Stimulated activated memory B cell treated with anti-CD40 and anti-IgM and Interleukin-4, amounts not matched to agents 10 μg/mL and 1 μg/mL and 100 μg/mL, for 72 hours (primary cell): ENCODE measurements around the gene APOL4.
A peak's percentile ranks its signal among the peaks of the same experiment; 100 is the strongest.

Experiments
- ATAC-seq: fragments of 150-1000 bp; cut with Tn5 transposase; 2 replicates; pipeline ENCODE4 v1.10.0; 2021
- H3K27ac Mint-ChIP-seq: one replicate; pipeline ENCODE4 v1.8.0; 2022; ENCODE audit warnings: mild to moderate bottlenecking, mixed read lengths
- H3K27me3 Mint-ChIP-seq: one replicate; pipeline ENCODE4 v1.8.0; 2022; ENCODE audit warnings: mixed read lengths
- H3K36me3 Mint-ChIP-seq: one replicate; pipeline ENCODE4 v1.8.0; 2022; ENCODE audit warnings: mixed read lengths
- H3K4me1 Mint-ChIP-seq: one replicate; pipeline ENCODE4 v1.8.0; 2022; ENCODE audit warnings: mixed read lengths
- H3K4me3 Mint-ChIP-seq: one replicate; pipeline ENCODE4 v1.8.0; 2022; ENCODE audit warnings: mild to moderate bottlenecking, moderate library complexity, mixed read lengths
- H3K9me3 Mint-ChIP-seq: one replicate; pipeline ENCODE4 v1.8.0; 2022; ENCODE audit warnings: mixed read lengths

Gene APOL4

DNA sequence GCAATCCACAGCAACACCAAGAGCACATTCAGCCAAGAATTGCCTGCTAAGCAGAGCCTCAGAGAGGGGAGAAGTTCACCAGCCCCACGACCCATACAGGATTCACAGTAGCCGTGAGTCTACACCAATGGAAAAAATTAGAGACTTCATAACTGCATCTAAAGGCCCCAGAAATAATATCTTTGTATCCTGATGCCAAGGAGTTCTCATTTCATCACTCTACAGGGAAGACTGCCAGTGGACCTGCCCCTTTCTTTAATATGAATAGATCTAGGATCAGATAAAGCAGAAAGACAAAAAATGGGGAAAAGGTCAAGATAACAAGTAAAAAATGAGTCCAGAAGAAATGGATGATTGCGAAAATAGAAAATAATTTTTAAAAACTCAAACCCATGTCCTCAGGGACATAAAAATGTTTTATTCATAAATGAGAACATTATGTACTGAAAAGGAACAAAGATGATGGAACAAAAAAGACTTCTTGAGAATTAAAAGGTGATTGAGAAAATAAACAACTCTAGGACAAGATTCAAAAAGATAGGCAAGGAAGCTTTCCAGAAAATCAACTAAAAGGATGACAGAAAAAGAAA is 50.5 kb downstream of the APOL4 start:
- peaks cover 40% of the 10 kb centered on the region for H3K36me3 Mint-ChIP-seq
- no peaks in the 10 kb centered on the region for H3K27me3 Mint-ChIP-seq
- H3K4me3 Mint-ChIP-seq: no peak overlapping the region
- H3K27ac Mint-ChIP-seq: peak overlapping the region; percentile 41
- peaks cover 4% of the 10 kb centered on the region for H3K9me3 Mint-ChIP-seq
- peaks cover 35% of the 10 kb centered on the region for H3K4me1 Mint-ChIP-seq
- ATAC-seq: no peak

DNA sequence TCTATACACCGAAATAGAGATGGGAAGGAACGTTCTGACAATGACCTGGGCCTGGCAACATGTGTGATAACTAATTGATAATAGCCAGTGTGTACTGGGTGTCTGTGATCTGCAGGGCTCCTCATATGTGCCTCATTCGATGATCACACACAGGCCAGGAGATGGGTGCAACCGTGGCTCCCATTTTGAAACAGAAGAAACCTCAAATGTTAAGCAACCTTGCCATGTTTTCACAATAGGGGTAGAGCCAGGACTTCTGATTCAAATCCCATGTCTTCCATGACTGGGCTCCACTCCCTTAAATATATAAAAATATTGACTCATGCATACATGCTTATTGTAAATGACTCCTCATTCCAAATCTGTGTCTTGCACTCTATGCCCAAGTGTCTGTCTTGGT is 52.2 kb downstream of the APOL4 start:
- peaks cover 4% of the 10 kb centered on the region for H3K9me3 Mint-ChIP-seq
- H3K27me3 Mint-ChIP-seq: no peaks in the 10 kb centered on the region
- H3K27ac Mint-ChIP-seq: no peak overlapping the region
- no peak overlapping the region for H3K4me3 Mint-ChIP-seq
- H3K4me1 Mint-ChIP-seq: peaks cover 19% of the 10 kb centered on the region
- ATAC-seq: no peak
- H3K36me3 Mint-ChIP-seq: peaks cover 29% of the 10 kb centered on the region

DNA sequence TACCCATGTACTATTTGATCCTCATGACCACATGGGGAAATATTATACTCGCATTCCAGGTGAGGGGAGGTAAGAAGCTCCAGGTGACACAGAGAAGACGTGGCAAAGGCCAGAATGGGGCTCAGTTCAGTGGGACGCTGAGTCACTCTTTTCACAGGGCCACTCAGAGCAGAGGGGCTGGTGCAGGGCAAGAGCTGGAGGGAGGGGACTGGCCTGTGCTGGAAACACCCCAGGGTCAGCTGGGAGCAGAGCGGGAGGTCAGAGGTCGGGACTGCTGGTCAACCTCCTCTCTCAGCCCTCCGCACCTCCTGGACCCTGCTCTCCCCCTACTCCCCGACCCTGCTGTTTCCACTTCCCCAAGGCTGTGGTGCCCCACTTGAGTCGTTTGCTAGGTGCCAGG is 53.2 kb downstream of the APOL4 start:
- Mint-ChIP-seq H3K36me3 (peaks cover 35% of the 10 kb centered on the region), H3K4me1 (peaks cover 17% of the 10 kb centered on the region), H3K27ac (peak overlapping the region; percentile 55), H3K4me3 (no peak overlapping the region), H3K9me3 (peaks cover 4% of the 10 kb centered on the region), H3K27me3 (no peaks in the 10 kb centered on the region)
- ATAC-seq: no peak

DNA sequence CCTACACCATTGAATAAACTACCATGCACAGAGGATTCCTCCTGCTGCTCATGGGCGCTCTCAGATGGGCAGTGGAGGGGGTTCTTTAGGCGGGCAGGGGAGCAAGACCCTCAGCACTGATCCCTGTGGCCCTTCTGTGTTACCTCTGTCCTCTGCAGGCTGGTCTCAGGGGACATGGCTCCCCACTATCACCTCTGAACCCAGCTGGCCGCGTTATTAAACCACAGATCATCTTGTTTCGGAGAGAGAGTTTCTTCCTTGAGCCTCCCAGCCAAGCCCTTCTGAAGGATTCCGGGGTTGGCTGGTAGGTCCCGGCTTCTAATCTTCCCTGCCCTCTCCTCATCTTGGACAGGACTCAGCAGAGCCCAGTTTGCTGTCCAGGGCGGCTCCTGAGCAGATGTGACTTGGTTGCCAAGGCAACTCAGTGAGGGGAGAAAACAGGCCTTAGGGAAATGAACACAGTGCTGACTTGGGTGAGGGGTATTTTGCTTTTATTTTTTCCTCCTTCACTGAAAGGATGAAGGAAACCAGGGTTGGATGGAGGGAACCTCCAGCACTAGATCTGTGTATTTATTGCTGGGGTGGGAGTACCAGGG is 54.3 kb downstream of the APOL4 start:
- peaks cover 38% of the 10 kb centered on the region for H3K36me3 Mint-ChIP-seq

DNA sequence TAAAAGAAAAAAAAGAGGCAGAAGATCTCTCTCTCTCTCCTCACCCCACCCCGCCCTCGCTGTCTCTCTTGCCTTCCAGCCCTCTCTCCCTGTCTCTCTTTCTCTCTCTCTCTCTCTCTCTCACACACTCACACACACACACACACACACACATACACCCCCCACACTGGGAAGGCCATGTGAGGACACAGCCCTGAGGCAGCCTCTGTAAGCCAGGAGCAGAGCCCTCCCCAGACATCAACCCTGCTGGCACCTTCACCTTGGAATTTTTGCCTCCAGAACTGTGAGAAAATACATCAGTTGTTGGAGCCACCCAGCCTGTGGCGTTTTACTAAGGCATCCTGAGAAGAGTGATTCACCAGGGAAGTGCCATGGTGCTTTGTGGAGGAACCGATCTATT is 55.7 kb downstream of the APOL4 start:
- no peaks in the 10 kb centered on the region for H3K9me3 Mint-ChIP-seq
- no peak for ATAC-seq
- H3K36me3 Mint-ChIP-seq: peaks cover 37% of the 10 kb centered on the region
- peaks cover 2% of the 10 kb centered on the region for H3K4me1 Mint-ChIP-seq
- no peak overlapping the region for H3K4me3 Mint-ChIP-seq
- peak overlapping the region; percentile 57 for H3K27ac Mint-ChIP-seq
- no peaks in the 10 kb centered on the region for H3K27me3 Mint-ChIP-seq

More for the DNA sequence above, 54.3 kb downstream of the APOL4 start:
- Mint-ChIP-seq H3K27me3 (no peaks in the 10 kb centered on the region), H3K9me3 (peaks cover 4% of the 10 kb centered on the region), H3K27ac (no peak overlapping the region), H3K4me3 (no peak overlapping the region), H3K4me1 (peaks cover 16% of the 10 kb centered on the region)
- no peak for ATAC-seq

DNA sequence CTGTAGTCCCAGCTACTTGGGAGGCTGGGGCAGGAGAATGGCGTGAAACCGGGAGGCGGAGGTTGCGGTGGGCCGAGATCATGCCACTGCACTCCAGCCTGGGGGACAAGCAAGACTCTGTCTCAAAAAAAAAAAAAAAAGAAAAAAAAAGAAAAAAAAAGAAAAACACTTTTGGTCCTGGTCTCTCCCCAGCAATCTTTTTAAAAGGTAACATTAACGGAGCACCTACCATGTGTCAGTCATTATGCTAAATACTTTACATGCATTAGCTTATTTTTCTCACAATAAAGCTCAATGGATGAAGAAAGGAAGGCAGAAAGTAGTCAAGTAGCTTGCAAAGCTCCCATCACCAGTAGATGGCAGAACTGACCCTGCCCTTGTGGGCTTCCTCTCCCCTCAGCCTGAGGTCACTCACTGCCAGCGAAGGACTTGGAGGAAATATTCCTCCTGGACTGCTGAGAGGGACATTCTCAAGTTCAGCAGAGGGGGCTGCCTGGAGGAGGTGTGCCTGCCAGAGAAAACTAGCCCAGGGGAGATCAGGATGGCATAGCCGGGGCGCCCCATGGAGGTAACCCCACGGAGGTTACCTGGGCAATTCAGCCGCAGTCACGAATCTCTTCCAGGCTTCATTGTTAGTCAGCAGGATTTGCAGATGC is 56.6 kb downstream of the APOL4 start:
- Mint-ChIP-seq H3K9me3 (no peaks in the 10 kb centered on the region), H3K4me3 (no peak overlapping the region), H3K27me3 (no peaks in the 10 kb centered on the region), H3K4me1 (no peaks in the 10 kb centered on the region), H3K36me3 (peaks cover 45% of the 10 kb centered on the region), H3K27ac (peak overlapping the region; percentile 57)
- peak; percentile 62 for ATAC-seq

DNA sequence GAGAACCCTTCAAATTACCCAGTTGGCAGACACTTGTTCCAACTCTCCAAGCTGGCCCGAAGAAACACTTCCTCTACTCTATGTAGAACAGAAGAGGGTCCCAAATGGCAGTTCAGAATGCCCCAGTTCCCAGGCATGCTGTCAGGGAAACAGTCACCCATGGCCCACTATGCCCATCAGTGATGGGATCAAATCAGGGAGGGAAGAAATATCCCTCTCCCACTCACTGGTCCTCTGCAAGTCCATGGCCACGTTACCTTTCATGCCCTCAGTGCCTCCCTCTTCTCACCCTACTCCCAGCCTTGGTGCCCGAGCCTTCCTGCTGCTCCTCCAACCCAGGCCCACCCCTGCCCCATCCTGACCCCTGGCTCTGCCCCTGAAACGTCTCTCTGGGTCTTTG is 57.7 kb downstream of the APOL4 start:
- no peak for ATAC-seq
- H3K9me3 Mint-ChIP-seq: no peaks in the 10 kb centered on the region
- no peak overlapping the region for H3K27ac Mint-ChIP-seq
- H3K36me3 Mint-ChIP-seq: peaks cover 49% of the 10 kb centered on the region
- H3K4me1 Mint-ChIP-seq: no peaks in the 10 kb centered on the region
- H3K4me3 Mint-ChIP-seq: no peak overlapping the region
- H3K27me3 Mint-ChIP-seq: no peaks in the 10 kb centered on the region

DNA sequence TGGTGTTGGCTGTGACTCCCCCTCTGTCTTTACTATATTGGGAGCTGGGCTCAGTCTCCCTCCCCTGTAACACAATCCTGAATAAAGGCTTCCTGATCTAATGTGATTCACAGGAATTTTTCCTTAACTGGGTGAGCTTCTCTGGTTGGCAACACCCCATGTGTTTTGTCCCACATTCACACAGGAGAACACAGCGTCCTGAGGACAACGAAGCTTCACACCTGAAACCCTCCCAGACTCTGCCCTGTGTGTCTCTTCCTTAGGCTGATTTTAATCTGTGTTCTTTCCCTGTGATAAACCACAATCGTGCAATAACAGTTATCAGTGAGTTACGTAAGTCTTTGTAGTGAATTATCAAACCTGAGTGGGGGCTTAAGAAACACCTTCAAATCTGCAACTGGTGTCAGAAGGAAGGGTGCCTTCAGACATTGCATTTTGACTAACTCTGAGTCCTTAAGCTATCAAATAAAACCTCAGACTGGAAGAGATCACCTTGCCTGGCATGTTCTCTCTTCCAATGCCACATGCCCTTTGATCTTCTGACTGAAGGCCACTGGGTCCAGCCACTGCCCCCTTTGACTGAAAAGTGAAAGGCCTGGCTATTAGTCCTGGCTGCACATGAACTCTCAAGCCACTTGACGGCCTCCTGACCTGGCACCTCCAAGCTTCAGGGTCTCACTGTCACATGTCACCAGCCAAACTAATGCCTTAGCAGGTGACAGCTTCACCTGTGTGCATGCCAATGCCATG is 58.4 kb downstream of the APOL4 start:
- Mint-ChIP-seq H3K9me3 (no peaks in the 10 kb centered on the region), H3K27ac (no peak overlapping the region), H3K4me1 (no peaks in the 10 kb centered on the region), H3K27me3 (no peaks in the 10 kb centered on the region), H3K36me3 (peaks cover 42% of the 10 kb centered on the region), H3K4me3 (no peak overlapping the region)
- no peak for ATAC-seq

DNA sequence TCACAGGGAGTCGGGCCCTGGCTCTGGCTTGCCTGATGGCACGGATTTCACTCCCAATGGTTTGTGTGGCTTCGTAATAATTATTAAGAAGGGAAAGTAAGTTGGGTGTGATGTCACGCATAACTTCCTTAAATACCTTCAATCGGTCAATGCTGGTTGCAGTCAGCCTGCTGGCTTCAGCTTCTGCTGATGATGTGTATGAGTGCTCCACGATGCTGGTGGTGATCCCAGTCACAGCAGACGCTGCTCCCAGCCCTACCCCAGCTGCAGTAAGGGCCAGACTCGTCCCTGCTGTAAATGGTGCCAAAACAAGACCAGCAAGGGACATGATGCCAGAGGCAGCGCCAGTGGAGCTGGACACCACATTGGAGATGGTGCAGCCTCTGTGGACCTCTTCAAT is 60.1 kb downstream of the APOL4 start:
- no peaks in the 10 kb centered on the region for H3K4me1 Mint-ChIP-seq
- no peak overlapping the region for H3K4me3 Mint-ChIP-seq
- H3K36me3 Mint-ChIP-seq: peaks cover 38% of the 10 kb centered on the region

More for the DNA sequence above, 60.1 kb downstream of the APOL4 start:
- H3K27ac Mint-ChIP-seq: no peak overlapping the region
- no peaks in the 10 kb centered on the region for H3K27me3 Mint-ChIP-seq
- ATAC-seq: no peak
- H3K9me3 Mint-ChIP-seq: no peaks in the 10 kb centered on the region
